Spleen (tissue), 7 donors: ENCODE data around the gene ZNF789.

Experiments
- POLR2A ChIP-seq, 3 donors: fragments of 450-650 bp; IDR thresholded peaks; one replicate each; pipeline ENCODE4 v1.5.1; 2017; ENCODE audit warnings: antibody characterized with exemption in 3 of 3, mild to moderate bottlenecking in 1 of 3
- POLR2AphosphoS5 ChIP-seq, 3 donors: sonication (generic); formaldehyde crosslinking; IDR thresholded peaks; one replicate each; pipeline ENCODE4 v1.5.1; 2017; ENCODE audit warnings: antibody characterized with exemption in 3 of 3
- TF ChIP-seq, protein P1 (sequence below), 11 experiments: fragments of 200-600 bp in 7 of 11; fragments of 450-650 bp in 4 of 11; sonication (generic) in 4 of 11; IDR thresholded peaks in 8 of 11; conservative IDR thresholded peaks in 3 of 11; 1 replicate in 7 of 11; 2 replicates in 4 of 11; pipeline versions ENCODE4 v1.4.0 to v1.8.0; 2016 to 2021; ENCODE audit warnings: antibody characterized with exemption in 11 of 11, inconsistent platforms in 4 of 11, mild to moderate bottlenecking in 1 of 11
- donor health status: DM: no; HTN: no; CAD: no; lungs with moderate emphysema.
- donor health status: DM: no; HTN: no; CAD: no.
- donor health status: DM: no; HTN: no; CAD: no.

DNA sequence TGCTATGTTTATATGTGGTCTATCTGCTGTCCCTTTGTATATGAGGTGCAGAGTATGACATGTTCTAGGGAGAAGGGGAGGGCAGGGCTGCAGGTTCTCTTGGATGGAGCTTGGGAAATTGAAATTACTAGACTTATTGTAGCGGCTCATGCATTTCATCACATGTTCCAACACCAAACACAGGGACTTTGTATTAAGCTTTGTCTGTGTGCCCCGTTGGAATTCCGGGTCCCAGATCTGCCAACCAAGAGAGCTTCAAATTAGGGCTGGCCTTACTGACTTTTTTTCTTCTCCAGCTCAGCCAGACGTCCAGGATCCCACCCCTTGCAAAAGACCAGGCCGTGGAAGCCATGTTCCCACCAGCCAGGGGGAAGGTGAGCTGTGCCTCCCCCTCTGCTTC lies 3.4 kb downstream of the ZNF789 start:
- TF ChIP-seq, protein P1, sequence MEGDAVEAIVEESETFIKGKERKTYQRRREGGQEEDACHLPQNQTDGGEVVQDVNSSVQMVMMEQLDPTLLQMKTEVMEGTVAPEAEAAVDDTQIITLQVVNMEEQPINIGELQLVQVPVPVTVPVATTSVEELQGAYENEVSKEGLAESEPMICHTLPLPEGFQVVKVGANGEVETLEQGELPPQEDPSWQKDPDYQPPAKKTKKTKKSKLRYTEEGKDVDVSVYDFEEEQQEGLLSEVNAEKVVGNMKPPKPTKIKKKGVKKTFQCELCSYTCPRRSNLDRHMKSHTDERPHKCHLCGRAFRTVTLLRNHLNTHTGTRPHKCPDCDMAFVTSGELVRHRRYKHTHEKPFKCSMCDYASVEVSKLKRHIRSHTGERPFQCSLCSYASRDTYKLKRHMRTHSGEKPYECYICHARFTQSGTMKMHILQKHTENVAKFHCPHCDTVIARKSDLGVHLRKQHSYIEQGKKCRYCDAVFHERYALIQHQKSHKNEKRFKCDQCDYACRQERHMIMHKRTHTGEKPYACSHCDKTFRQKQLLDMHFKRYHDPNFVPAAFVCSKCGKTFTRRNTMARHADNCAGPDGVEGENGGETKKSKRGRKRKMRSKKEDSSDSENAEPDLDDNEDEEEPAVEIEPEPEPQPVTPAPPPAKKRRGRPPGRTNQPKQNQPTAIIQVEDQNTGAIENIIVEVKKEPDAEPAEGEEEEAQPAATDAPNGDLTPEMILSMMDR (IDR thresholded peaks at IDR 0.05 in 8 of 11, conservative IDR thresholded peaks at IDR 0.05 in 3 of 11), result no peak
- TF ChIP-seq POLR2A (IDR thresholded peaks at IDR 0.05) (no peak), POLR2AphosphoS5 (IDR thresholded peaks at IDR 0.05) (no peak)
